ENCODE data around the gene JAML. TPM values are rescaled to one million over a fixed set of nuclear protein-coding genes. Genes with fewer than 3 reads are reported as not detected.

Gene JAML
- total and polyA plus RNA-seq, 2 of the 8 experiments (the other 6 are each of a cell fraction or from before 2014, with no cell fraction given) = 0.12 to 0.58 TPM

- DNase-seq (ENCODE audit: low read depth in 1 of 2, low spot score in 2 of 2) (no peak), FAIRE-seq (no peak)
- Histone ChIP-seq H4K8ac (ENCODE audit: extremely low read depth, insufficient read depth, low read length) (no peak overlapping the region), H3K79me1 (ENCODE audit: low read depth, low read length) (no peaks in the 10 kb centered on the region), H3K27me3 (replicated peaks in 1 of 4; ENCODE audit: control insufficient read depth in 3 of 4, extremely low read depth in 1 of 4, insufficient read depth in 3 of 4, low read length in 3 of 4) (no peaks in the 10 kb centered on the region), H3K23ac (ENCODE audit: insufficient read length) (no peak overlapping the region), H2BK120ac (replicated peaks; ENCODE audit: low read depth, low read length) (no peak overlapping the region), H2BK15ac (ENCODE audit: low read length) (no peak overlapping the region), H4K20me1 (replicated peaks in 1 of 2; ENCODE audit: control insufficient read depth in 1 of 2, insufficient read depth in 2 of 2, low read length in 2 of 2) (no peaks in the 10 kb centered on the region), H3K9me3 (ENCODE audit: insufficient read depth in 2 of 2, low read depth in 1 of 2, low read length in 1 of 2) (no peaks in the 10 kb centered on the region), H3K79me2 (ENCODE audit: control insufficient read depth in 1 of 2, insufficient read depth in 2 of 2, low read length in 2 of 2) (no peaks in the 10 kb centered on the region), H3K23me2 (ENCODE audit: low read depth, low read length) (no peaks in the 10 kb centered on the region; the same call in 1 of the 2 replicates), H3K4ac (replicated peaks; ENCODE audit: insufficient read length, low read depth, low read length) (no peak overlapping the region), H3K36me3 (ENCODE audit: control insufficient read depth in 2 of 4, insufficient read depth in 4 of 4, low read length in 3 of 4) (no peaks in the 10 kb centered on the region; a peak in 1 of 8 replicates), H2AFZ (ENCODE audit: low read length) (no peak overlapping the region), H3K4me2 (ENCODE audit: insufficient read depth in 1 of 2, low read depth in 2 of 2, low read length in 2 of 2) (no peak overlapping the region), H3K14ac (ENCODE audit: insufficient read length) (no peak overlapping the region), H3K27ac (ENCODE audit: low read depth, low read length) (no peak overlapping the region), H3K4me3 (ENCODE audit: extremely low read depth in 1 of 4, insufficient read depth in 2 of 4, low read depth in 3 of 4, low read length in 4 of 4) (no peak overlapping the region), H4K5ac (ENCODE audit: insufficient read length, low read depth, low read length) (no peak overlapping the region), H2BK20ac (ENCODE audit: low read length) (no peak overlapping the region), H4K91ac (replicated peaks; ENCODE audit: insufficient read length, low read length) (no peak overlapping the region), H3K56ac (replicated peaks; ENCODE audit: insufficient read length, low read depth, low read length) (no peak overlapping the region), H2BK12ac (ENCODE audit: low read depth, low read length) (no peak overlapping the region), H2BK5ac (ENCODE audit: low read depth, low read length) (no peak overlapping the region), H2AK5ac (ENCODE audit: low read depth, low read length) (no peak overlapping the region), H3K18ac (ENCODE audit: extremely low read depth, low read length) (no peak overlapping the region), H3K9ac (replicated peaks in 1 of 4; ENCODE audit: extremely low read depth in 1 of 4, low read depth in 3 of 4, low read length in 3 of 4) (no peak overlapping the region), H3K4me1 (replicated peaks in 1 of 4; ENCODE audit: control insufficient read depth in 3 of 4, insufficient read depth in 4 of 4, low read length in 3 of 4) (peaks cover 0 to 6% (median 0%) of the 10 kb centered on the region in 4 experiments; a peak in 4 of 7 replicates)
- ChIA-PET CTCF (ENCODE audit: partially characterized antibody) (interaction anchor here (0.8 kb wide), 1 partner anchor 40 kb away, joined by 3 read pairs; no protein-coding TSS in a partner anchor), POLR2A (ENCODE audit: partially characterized antibody) (no interaction called here)
- TF ChIP-seq CHD1 (IDR thresholded peaks at IDR 0.05; ENCODE audit: low read depth, low read length) (no peak), YY1 (IDR thresholded peaks at IDR 0.05; ENCODE audit: low read depth, low read length) (no peak), SP2 (IDR thresholded peaks at IDR 0.05; ENCODE audit: low read length) (no peak), CBX8 (IDR thresholded peaks at IDR 0.05; ENCODE audit: borderline replicate concordance, low read depth, low read length) (no peak), KDM5A (IDR thresholded peaks at IDR 0.05; ENCODE audit: low read length) (no peak), RFX5 (IDR thresholded peaks at IDR 0.05; ENCODE audit: borderline replicate concordance, low read depth, low read length) (no peak), SIRT6 (IDR thresholded peaks at IDR 0.05; ENCODE audit: low read length) (no peak), BACH1 (IDR thresholded peaks at IDR 0.05; ENCODE audit: low read length) (no peak), GABPA (IDR thresholded peaks at IDR 0.05; ENCODE audit: borderline replicate concordance, insufficient read depth, low read length) (no peak), SP1 (IDR thresholded peaks at IDR 0.05; ENCODE audit: low read depth, low read length) (no peak), TCF12 (IDR thresholded peaks at IDR 0.05; ENCODE audit: low read depth, low read length) (no peak)
- WGBS, 2 experiments (ENCODE audit: extremely low coverage in 1 of 2, insufficient coverage in 1 of 2, insufficient read length in 1 of 2, insufficient replicate concordance in 2 of 2, low coverage in 1 of 2, low lambda C conversion rate in 2 of 2, missing lambda C conversion rate in 1 of 2) = 86% methylated on average over 2 of the region's 2 CpGs; no CpG with 5 or more reads in 1 of the 2 experiments
These were observed 13.6 kb upstream of the JAML start for GRCh38 chr11:118238421-118238820.

Measured in H1 (cell line).